ENCODE measurements around the gene HYAL3. TPM values are rescaled to one million over a fixed set of nuclear protein-coding genes. Genes with fewer than 3 reads are reported as not detected.
A peak's percentile ranks its signal among the peaks of the same experiment; 100 is the strongest.

The HYAL3 gene
- total RNA-seq, 2 donors from 2014 or later, result 2.6 to 3.3 TPM

DNA sequence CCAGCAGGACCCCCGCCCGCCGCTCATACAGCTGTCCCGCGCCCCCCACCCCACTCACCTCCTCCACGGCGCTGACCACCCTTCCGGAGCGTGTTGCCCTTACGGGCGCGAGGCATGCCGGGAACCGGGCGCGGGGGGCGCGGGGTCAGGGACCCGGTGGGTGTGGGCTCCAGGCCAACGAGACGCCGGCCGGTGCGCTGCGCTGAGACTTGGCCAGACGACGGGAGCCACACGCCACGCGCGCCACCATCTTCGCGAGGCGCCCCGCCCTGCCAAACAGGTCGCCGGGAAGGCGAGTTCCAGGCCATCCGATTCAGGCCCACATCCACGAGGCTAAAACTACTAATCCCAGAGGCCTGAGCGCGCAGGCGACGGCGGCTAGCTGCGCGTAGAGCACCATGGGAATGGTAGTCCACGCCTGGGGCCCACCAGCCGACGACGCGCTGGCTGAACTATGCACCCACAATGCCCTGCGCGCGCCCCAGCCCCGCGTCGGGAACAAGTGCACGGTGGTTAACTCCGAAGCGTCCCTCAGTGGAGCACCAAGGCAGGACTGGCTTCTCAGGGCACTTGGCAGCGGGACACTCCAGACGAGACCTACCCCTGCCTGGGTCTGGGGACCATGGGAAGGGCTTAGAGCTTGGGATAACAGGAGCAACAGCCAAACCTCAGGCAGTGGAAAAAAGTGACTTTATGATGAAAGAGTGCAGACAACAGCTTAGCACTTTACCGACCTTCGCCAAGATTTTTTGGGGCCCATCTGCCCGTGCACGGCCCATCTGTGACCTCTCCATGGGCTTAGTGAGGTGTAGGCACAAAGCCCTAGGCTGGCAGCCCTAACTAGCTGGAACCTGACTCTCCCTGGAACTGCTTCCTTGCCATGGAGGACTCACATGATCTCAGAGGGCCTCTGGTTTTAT lies 6.8 kb downstream of the HYAL3 start, which contains the start of gene IFRD2:
Gene IFRD2, minus strand, starts transcription at position 271 of the 920 bp plus-strand sequence. Its CDS starts 155 bp downstream, at position 116.
- peak within 1 kb of the TSS; percentile 57 for H3K9ac ChIP-seq (ENCODE audit: extremely low read depth, low read length, poor library complexity, severe bottlenecking)
- Mint-ChIP-seq H3K36me3 (ENCODE audit: low read depth) (peaks cover 31% of the 10 kb centered on the region), H3K4me1 (peaks cover 11% of the 10 kb centered on the region), H3K27ac (peak within 1 kb of the TSS; percentile 98), H3K9me3 (no peaks in the 10 kb centered on the region), H3K4me3 (peak within 1 kb of the TSS; percentile 74), H3K27me3 (ENCODE audit: insufficient read depth) (no peaks in the 10 kb centered on the region)
- H3K36me3 ChIP-seq (ENCODE audit: control insufficient read depth, insufficient read depth, low read length), result peaks cover 25% of the 10 kb centered on the region
- H3K9me3 ChIP-seq (ENCODE audit: control insufficient read depth, low read length), result no peaks in the 10 kb centered on the region
- H3K4me3 ChIP-seq (ENCODE audit: low read length), result peak within 1 kb of the TSS; percentile 80
- TF ChIP-seq, protein P1, sequence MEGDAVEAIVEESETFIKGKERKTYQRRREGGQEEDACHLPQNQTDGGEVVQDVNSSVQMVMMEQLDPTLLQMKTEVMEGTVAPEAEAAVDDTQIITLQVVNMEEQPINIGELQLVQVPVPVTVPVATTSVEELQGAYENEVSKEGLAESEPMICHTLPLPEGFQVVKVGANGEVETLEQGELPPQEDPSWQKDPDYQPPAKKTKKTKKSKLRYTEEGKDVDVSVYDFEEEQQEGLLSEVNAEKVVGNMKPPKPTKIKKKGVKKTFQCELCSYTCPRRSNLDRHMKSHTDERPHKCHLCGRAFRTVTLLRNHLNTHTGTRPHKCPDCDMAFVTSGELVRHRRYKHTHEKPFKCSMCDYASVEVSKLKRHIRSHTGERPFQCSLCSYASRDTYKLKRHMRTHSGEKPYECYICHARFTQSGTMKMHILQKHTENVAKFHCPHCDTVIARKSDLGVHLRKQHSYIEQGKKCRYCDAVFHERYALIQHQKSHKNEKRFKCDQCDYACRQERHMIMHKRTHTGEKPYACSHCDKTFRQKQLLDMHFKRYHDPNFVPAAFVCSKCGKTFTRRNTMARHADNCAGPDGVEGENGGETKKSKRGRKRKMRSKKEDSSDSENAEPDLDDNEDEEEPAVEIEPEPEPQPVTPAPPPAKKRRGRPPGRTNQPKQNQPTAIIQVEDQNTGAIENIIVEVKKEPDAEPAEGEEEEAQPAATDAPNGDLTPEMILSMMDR (conservative IDR thresholded peaks at IDR 0.05), result no peak
- peak; percentile 99 for DNase-seq
- peak within 1 kb of the TSS; percentile 35 for H3K27ac ChIP-seq (ENCODE audit: low read depth, low read length)
- 5 to 7% methylated on average over 41 to 67 of the region's 67 CpGs for WGBS, 2 experiments (ENCODE audit: insufficient coverage in 1 of 2, insufficient read length in 1 of 2)
- H3K4me1 ChIP-seq (ENCODE audit: control insufficient read depth, insufficient read depth, low read length), result no peaks in the 10 kb centered on the region
- H3K27me3 ChIP-seq (ENCODE audit: control insufficient read depth, insufficient read depth, low read length, poor library complexity, severe bottlenecking), result no peaks in the 10 kb centered on the region

DNA sequence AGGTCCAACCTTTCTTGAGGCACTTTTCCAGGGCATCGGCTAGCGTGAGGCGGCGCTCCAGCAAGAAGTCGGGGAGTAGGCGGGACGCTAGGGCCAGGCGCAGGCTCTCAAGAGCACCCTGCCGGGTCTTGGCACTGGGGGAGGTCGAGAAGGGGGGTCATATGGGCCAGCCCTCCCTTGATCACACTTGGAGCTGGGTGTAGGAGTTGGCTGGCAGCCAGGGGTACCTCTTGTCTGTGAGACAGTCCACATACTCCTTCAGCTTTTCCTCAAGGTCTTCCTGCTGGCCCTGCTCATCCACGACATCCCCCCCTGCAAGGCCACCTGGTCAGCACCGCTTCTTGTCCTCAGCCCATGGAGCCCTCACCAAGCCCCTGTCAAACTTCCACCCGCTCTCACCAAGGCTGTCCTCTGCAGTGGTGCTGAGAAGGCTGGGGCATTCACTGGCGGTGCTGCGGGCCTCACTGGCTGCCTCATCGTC lies 9.0 kb downstream of the HYAL3 start:
- no peaks in the 10 kb centered on the region for H3K9me3 ChIP-seq (ENCODE audit: control insufficient read depth, low read length)

DNA sequence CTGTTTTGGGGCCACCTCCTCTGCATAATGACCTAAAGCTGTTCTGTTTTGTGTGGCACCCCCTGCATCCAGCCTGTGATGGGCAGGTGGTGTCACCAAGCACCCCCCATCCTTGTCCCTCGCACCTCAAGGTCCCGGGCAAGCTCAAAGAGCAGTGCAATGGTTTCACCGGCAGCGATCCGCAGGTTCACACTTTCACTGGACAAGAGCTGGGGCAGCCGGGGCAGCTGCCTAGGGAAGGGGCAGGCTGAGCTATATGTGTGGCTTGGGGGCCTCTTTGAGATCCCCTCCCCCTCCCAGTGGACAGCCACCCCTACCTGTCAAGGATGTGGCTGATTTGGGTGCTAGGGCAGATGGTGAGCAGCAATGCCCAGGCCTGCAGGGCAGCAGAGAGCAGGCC lies 10.1 kb downstream of the HYAL3 start:
- Histone ChIP-seq H3K36me3 (ENCODE audit: control insufficient read depth, insufficient read depth, low read length) (peaks cover 29% of the 10 kb centered on the region), H3K9me3 (ENCODE audit: control insufficient read depth, low read length) (no peaks in the 10 kb centered on the region), H3K4me1 (ENCODE audit: control insufficient read depth, insufficient read depth, low read length) (no peaks in the 10 kb centered on the region), H3K27ac (ENCODE audit: low read depth, low read length) (no peak overlapping the region), H3K9ac (ENCODE audit: extremely low read depth, low read length, poor library complexity, severe bottlenecking) (no peak overlapping the region), H3K4me3 (ENCODE audit: low read length) (no peak overlapping the region), H3K27me3 (ENCODE audit: control insufficient read depth, insufficient read depth, low read length, poor library complexity, severe bottlenecking) (no peaks in the 10 kb centered on the region)
- Mint-ChIP-seq H3K4me3 (no peak overlapping the region), H3K4me1 (peaks cover 11% of the 10 kb centered on the region), H3K27me3 (ENCODE audit: insufficient read depth) (no peaks in the 10 kb centered on the region), H3K36me3 (ENCODE audit: low read depth) (peaks cover 30% of the 10 kb centered on the region), H3K27ac (no peak overlapping the region), H3K9me3 (no peaks in the 10 kb centered on the region)
- TF ChIP-seq, protein P1 (conservative IDR thresholded peaks at IDR 0.05), result no peak
- 96 to 97% methylated on average over 5 to 6 of the region's 6 CpGs for WGBS, 2 experiments (ENCODE audit: insufficient coverage in 1 of 2, insufficient read length in 1 of 2)
- DNase-seq, result no peak

More for the DNA sequence above, 9.0 kb downstream of the HYAL3 start:
- peaks cover 11% of the 10 kb centered on the region for H3K4me1 Mint-ChIP-seq
- DNase-seq, result peak; percentile 31
- Histone ChIP-seq H3K27ac (ENCODE audit: low read depth, low read length) (no peak overlapping the region), H3K4me1 (ENCODE audit: control insufficient read depth, insufficient read depth, low read length) (no peaks in the 10 kb centered on the region), H3K27me3 (ENCODE audit: control insufficient read depth, insufficient read depth, low read length, poor library complexity, severe bottlenecking) (no peaks in the 10 kb centered on the region), H3K4me3 (ENCODE audit: low read length) (no peak overlapping the region), H3K36me3 (ENCODE audit: control insufficient read depth, insufficient read depth, low read length) (peaks cover 29% of the 10 kb centered on the region), H3K9ac (ENCODE audit: extremely low read depth, low read length, poor library complexity, severe bottlenecking) (no peak overlapping the region)
- 92 to 95% methylated on average over 12 to 16 of the region's 16 CpGs for WGBS, 2 experiments (ENCODE audit: insufficient coverage in 1 of 2, insufficient read length in 1 of 2)
- H3K4me3 Mint-ChIP-seq, result no peak overlapping the region
- H3K9me3 Mint-ChIP-seq, result no peaks in the 10 kb centered on the region
- TF ChIP-seq, protein P1 (conservative IDR thresholded peaks at IDR 0.05), result no peak
- peaks cover 30% of the 10 kb centered on the region for H3K36me3 Mint-ChIP-seq (ENCODE audit: low read depth)
- H3K27ac Mint-ChIP-seq, result no peak overlapping the region
- H3K27me3 Mint-ChIP-seq (ENCODE audit: insufficient read depth), result no peaks in the 10 kb centered on the region

Data from endodermal cell (in vitro differentiated cells).